GM19239 (cell line): ENCODE data around the gene AQP1.
A peak's percentile ranks its signal among the peaks of the same experiment; 100 is the strongest.

Experiments
- DNase-seq: peaks from one replicate; pipeline ENCODE4 v3.0.0; 2011; ENCODE audit warnings: low spot score; ENCODE audit not compliant: insufficient read length
- FAIRE-seq: peaks from 2 replicates; lab custom pipeline; 2011; peaks lifted over from hg19 to GRCh38; lab: Jason Lieb, UNC

The AQP1 gene

GRCh38 chr7:30969604-30969970 is 57.9 kb downstream of the AQP1 start:
- FAIRE-seq = no peak

GRCh38 chr7:30970074-30970473 is 58.4 kb downstream of the AQP1 start:
- DNase-seq (no peak), FAIRE-seq (no peak)

More at GRCh38 chr7:30969604-30969970, 57.9 kb downstream of the AQP1 start:
- no peak for DNase-seq

- DNase-seq (no peak), FAIRE-seq (no peak)
Measured at GRCh38 chr7:30970594-30971094, 59.0 kb downstream of the AQP1 start.

GRCh38 chr7:30971440-30971839 is 59.8 kb downstream of the AQP1 start:
- no peak for FAIRE-seq
- no peak for DNase-seq

GRCh38 chr7:30971840-30972563 is 60.3 kb downstream of the AQP1 start:
- FAIRE-seq (no peak), DNase-seq (no peak)

GRCh38 chr7:30973292-30973691 is 61.6 kb downstream of the AQP1 start:
- FAIRE-seq = no peak
- no peak for DNase-seq

GRCh38 chr7:30973791-30974604 is 62.3 kb downstream of the AQP1 start:
- no peak for FAIRE-seq

GRCh38 chr7:30974605-30975255 is 63.1 kb downstream of the AQP1 start:
- DNase-seq = peak; percentile 60
- peak; percentile 95 for FAIRE-seq

More at GRCh38 chr7:30973791-30974604, 62.3 kb downstream of the AQP1 start:
- DNase-seq = no peak
